Measurements from ENCODE around the gene CELA3B. TPM values are rescaled to one million over a fixed set of nuclear protein-coding genes. Genes with fewer than 3 reads are reported as not detected.

CELA3B gene
- total and polyA plus RNA-seq, 2 of the 13 experiments (the other 11 are each of a cell fraction or from before 2014, with no cell fraction given), result 0.34 TPM; not detected in 1

- ChIA-PET CTCF (ENCODE audit: low intra/inter-chr PET ratio, low total read pairs) (no interaction called here), POLR2A (interaction anchor here (0.8 to 3.1 kb wide), 8 partner anchors 11 to 242 kb away, joined by 3 to 42 read pairs (median 6); partner anchors contain the start of genes CDC42 and USP48)
- in situ Hi-C loops (cut with HindIII; ENCODE audit: extremely low pct_ligation_motif_present, low pct_unique_long_range_greater_than_20kb) (no loop called here), intact Hi-C loops (cut with micrococcal nuclease; ENCODE audit: unreplicated experiment) (no loop called here)
- peak overlapping the region; percentile 96 for H3K4me2 ChIP-seq (ENCODE audit: low read depth, low read length)
- peaks cover 5% of the 10 kb centered on the region for H3K79me2 ChIP-seq (ENCODE audit: insufficient read depth, low read length)
- peak overlapping the region; percentile 94 for H3K27ac ChIP-seq (ENCODE audit: extremely low read length, insufficient read depth, low read length)
- no peaks in the 10 kb centered on the region for H3K36me3 ChIP-seq (replicated peaks in 1 of 2; ENCODE audit: control insufficient read depth in 1 of 2, insufficient read depth in 2 of 2, low read length in 2 of 2)
- H4K20me1 ChIP-seq (ENCODE audit: insufficient read depth, low read length), result no peaks in the 10 kb centered on the region
- peak overlapping the region; percentile 89 for H2AFZ ChIP-seq (ENCODE audit: low read length)
- peak; percentile 69 for ATAC-seq
- H3K4me3 ChIP-seq (replicated peaks in 1 of 3; ENCODE audit: insufficient read depth in 1 of 3, low read depth in 2 of 3, low read length in 3 of 3), result peak overlapping the region; percentile 72 to 90 (median 87)
- peak; percentile 72 for DNase-seq (ENCODE audit: low spot score)
- BruUV-seq (replicated peaks), result TSS peak; percentile 83
- 2% methylated on average over 19 of the region's 33 CpGs for WGBS (ENCODE audit: low lambda C conversion rate)
- H3K27me3 ChIP-seq (ENCODE audit: control insufficient read depth in 1 of 2, insufficient read depth in 2 of 2, low read length in 2 of 2), result no peaks in the 10 kb centered on the region; a peak in 1 of 5 replicates
- peak; percentile 15 for FAIRE-seq
- H3K4me1 ChIP-seq (ENCODE audit: insufficient read depth, low read length), result peaks cover 34% of the 10 kb centered on the region
- peak overlapping the region; percentile 96 for H3K9ac ChIP-seq (ENCODE audit: insufficient read depth, low read depth, low read length)
- H3K9me3 ChIP-seq (ENCODE audit: low read length), result no peaks in the 10 kb centered on the region
- no peak for TF ChIP-seq ESRRA (CRISPR knock-in tag; IDR thresholded peaks at IDR 0.05; ENCODE audit: low read depth)
- no peak for TF ChIP-seq ONECUT2 (CRISPR knock-in tag; IDR thresholded peaks at IDR 0.05)
- peak; percentile 62 for TF ChIP-seq ZMYM3 (CRISPR knock-in tag; IDR thresholded peaks at IDR 0.05)
- no peak for TF ChIP-seq PAWR (CRISPR knock-in tag; IDR thresholded peaks at IDR 0.05; ENCODE audit: borderline replicate concordance)
- TF ChIP-seq AFF4 (CRISPR knock-in tag; IDR thresholded peaks at IDR 0.05), result no peak
- TF ChIP-seq TRIM24 (CRISPR knock-in tag; IDR thresholded peaks at IDR 0.05), result no peak
- no peak for TF ChIP-seq RBM39 (IDR thresholded peaks at IDR 0.05; ENCODE audit: low read depth, low read length, poor library complexity, severe bottlenecking)
- no peak for TF ChIP-seq ZNF253 (CRISPR knock-in tag; IDR thresholded peaks at IDR 0.05; ENCODE audit: borderline replicate concordance)
- TF ChIP-seq KDM2A (CRISPR knock-in tag; IDR thresholded peaks at IDR 0.05; ENCODE audit: borderline replicate concordance, low read depth), result no peak
- TF ChIP-seq KIAA2018 (CRISPR knock-in tag; IDR thresholded peaks at IDR 0.05; ENCODE audit: borderline replicate concordance), result no peak
- no peak for TF ChIP-seq BRCA1 (CRISPR knock-in tag; IDR thresholded peaks at IDR 0.05)
Observed at GRCh38 chr1:22024485-22025367, 47.9 kb downstream of the CELA3B start.

Measured in HepG2 (cell line).